ENCODE results near the gene MCTP1.

- TF ChIP-seq JUND (IDR thresholded peaks at IDR 0.05) (no peak), FOSL1 (IDR thresholded peaks at IDR 0.05; ENCODE audit: low read depth) (no peak), RAD21 (IDR thresholded peaks at IDR 0.05; ENCODE audit: low read depth) (no peak), ZNF274 (IDR thresholded peaks at IDR 0.05; ENCODE audit: low read depth, low read length) (no peak), SP1 (IDR thresholded peaks at IDR 0.05; ENCODE audit: low read depth) (no peak), POLR2A (IDR thresholded peaks at IDR 0.05; ENCODE audit: borderline replicate concordance, extremely low read depth, insufficient read depth, insufficient read length) (no peak), EZH2phosphoT487 (IDR thresholded peaks at IDR 0.05; ENCODE audit: borderline replicate concordance) (no peak), EZH2 (IDR thresholded peaks at IDR 0.05) (no peak), SIN3A (IDR thresholded peaks at IDR 0.05; ENCODE audit: low read depth) (no peak), POLR2AphosphoS5 (IDR thresholded peaks at IDR 0.05; ENCODE audit: low read depth, low read length) (no peak)
- TF ChIP-seq, protein P1, sequence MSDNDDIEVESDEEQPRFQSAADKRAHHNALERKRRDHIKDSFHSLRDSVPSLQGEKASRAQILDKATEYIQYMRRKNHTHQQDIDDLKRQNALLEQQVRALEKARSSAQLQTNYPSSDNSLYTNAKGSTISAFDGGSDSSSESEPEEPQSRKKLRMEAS (IDR thresholded peaks at IDR 0.05): no peak
- TF ChIP-seq, protein P2, sequence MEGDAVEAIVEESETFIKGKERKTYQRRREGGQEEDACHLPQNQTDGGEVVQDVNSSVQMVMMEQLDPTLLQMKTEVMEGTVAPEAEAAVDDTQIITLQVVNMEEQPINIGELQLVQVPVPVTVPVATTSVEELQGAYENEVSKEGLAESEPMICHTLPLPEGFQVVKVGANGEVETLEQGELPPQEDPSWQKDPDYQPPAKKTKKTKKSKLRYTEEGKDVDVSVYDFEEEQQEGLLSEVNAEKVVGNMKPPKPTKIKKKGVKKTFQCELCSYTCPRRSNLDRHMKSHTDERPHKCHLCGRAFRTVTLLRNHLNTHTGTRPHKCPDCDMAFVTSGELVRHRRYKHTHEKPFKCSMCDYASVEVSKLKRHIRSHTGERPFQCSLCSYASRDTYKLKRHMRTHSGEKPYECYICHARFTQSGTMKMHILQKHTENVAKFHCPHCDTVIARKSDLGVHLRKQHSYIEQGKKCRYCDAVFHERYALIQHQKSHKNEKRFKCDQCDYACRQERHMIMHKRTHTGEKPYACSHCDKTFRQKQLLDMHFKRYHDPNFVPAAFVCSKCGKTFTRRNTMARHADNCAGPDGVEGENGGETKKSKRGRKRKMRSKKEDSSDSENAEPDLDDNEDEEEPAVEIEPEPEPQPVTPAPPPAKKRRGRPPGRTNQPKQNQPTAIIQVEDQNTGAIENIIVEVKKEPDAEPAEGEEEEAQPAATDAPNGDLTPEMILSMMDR (IDR thresholded peaks at IDR 0.05 in 2 of 3, conservative IDR thresholded peaks at IDR 0.05 in 1 of 3; ENCODE audit: borderline replicate concordance in 1 of 3, insufficient read depth in 1 of 3, low read depth in 2 of 3, low read length in 2 of 3): no peak
- TF ChIP-seq, protein P3, sequence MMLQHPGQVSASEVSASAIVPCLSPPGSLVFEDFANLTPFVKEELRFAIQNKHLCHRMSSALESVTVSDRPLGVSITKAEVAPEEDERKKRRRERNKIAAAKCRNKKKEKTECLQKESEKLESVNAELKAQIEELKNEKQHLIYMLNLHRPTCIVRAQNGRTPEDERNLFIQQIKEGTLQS (IDR thresholded peaks at IDR 0.05): no peak
These were observed 612.1 kb downstream of the MCTP1 start for GRCh38 chr5:94672746-94673145.

All from HCT116 (cell line).